ENCODE measurements around the gene IRF1.

The IRF1 gene

DNA sequence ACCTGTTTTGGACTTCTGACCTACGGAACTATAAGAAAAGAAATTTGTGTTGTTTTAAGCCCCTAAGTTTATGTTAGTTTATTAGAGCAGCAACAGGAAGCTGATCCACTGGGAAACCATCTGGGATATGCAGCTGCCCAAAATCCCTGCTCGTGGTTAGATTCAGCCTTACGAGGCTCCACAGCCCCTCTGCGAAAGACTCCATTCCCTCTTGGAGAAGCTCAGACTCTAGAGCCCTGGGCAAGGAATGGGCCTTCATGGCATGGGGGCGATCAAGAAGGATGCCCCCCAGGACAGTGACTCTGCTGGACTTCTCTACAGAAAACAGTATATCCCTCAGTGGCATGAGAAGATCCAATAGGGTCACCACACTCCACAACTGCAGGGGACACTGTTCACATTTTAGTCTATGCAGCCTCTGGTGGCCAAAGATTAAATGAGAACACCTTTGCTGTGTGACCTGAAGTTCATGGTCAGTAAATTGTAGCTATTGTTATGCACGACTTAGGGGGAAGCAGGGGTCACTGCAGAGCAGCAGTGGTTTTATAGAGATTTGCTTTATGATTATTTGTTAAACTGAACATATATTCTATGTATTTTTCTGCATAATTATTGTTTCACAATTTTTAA lies 21.1 kb downstream of the IRF1 start:
- H3K4me1 Mint-ChIP-seq = peaks cover 78% of the 10 kb centered on the region
- H3K27me3 Mint-ChIP-seq = no peaks in the 10 kb centered on the region
- H3K9me3 Mint-ChIP-seq = no peaks in the 10 kb centered on the region
- DNase-seq (no peak), ATAC-seq (no peak)
- H3K4me3 Mint-ChIP-seq = no peak overlapping the region
- H3K36me3 Mint-ChIP-seq (ENCODE audit: low read depth) = no peaks in the 10 kb centered on the region
- H3K27ac Mint-ChIP-seq = peak overlapping the region; percentile 54

- no peak for ATAC-seq
- peaks cover 82% of the 10 kb centered on the region for H3K4me1 Mint-ChIP-seq
- DNase-seq = no peak
- no peaks in the 10 kb centered on the region for H3K9me3 Mint-ChIP-seq
- no peaks in the 10 kb centered on the region for H3K36me3 Mint-ChIP-seq (ENCODE audit: low read depth)
- H3K27ac Mint-ChIP-seq = no peak overlapping the region
- no peaks in the 10 kb centered on the region for H3K27me3 Mint-ChIP-seq
- H3K4me3 Mint-ChIP-seq = no peak overlapping the region
Measured at GRCh38 chr5:132468656-132469379, 21.8 kb downstream of the IRF1 start.

GRCh38 chr5:132467287-132467984 lies 23.1 kb downstream of the IRF1 start:
- Mint-ChIP-seq H3K27ac (peak overlapping the region; percentile 77), H3K27me3 (no peaks in the 10 kb centered on the region), H3K4me3 (no peak overlapping the region), H3K9me3 (no peaks in the 10 kb centered on the region), H3K36me3 (ENCODE audit: low read depth) (no peaks in the 10 kb centered on the region), H3K4me1 (peaks cover 81% of the 10 kb centered on the region)
- ATAC-seq (no peak), DNase-seq (no peak)

GRCh38 chr5:132466433-132467286 lies 23.9 kb downstream of the IRF1 start:
- peaks cover 3% of the 10 kb centered on the region for H3K36me3 Mint-ChIP-seq (ENCODE audit: low read depth)
- DNase-seq (peak; percentile 69), ATAC-seq (peak; percentile 72)
- no peaks in the 10 kb centered on the region for H3K27me3 Mint-ChIP-seq
- H3K27ac Mint-ChIP-seq = peak overlapping the region; percentile 77
- H3K4me3 Mint-ChIP-seq = peak overlapping the region; percentile 58
- no peaks in the 10 kb centered on the region for H3K9me3 Mint-ChIP-seq
- peaks cover 79% of the 10 kb centered on the region for H3K4me1 Mint-ChIP-seq

DNA sequence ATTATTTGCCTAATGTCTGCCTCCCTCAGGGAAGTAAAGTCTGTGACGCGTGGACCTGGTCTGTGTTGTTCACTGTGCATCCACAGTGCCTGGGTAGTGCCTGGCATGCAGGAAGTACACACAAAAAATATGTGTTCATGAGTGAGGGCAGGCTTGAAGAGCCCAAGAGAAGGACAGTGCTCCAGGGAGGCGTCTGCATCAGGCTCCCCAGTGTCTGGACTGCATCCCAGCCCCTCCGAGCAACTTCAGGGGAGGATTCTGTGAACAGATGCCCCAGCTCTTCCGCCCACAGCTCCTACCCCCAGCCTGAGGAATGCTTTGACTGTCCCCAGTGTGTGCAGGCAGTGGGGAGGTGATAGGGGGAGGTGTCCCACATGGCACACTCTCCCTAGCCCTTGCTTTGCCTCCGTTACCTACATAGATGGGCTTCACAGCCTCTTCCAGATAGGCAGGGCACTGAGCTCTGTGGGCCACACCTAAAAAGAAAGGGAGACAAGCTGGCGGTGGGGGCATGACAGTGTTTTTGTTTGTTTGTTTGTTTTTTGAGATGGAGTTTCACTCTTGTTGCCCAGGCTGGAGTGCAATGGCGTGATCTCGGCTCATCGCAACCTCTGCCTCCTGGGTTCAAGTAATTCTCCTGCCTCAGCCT lies 25.4 kb downstream of the IRF1 start:
- DNase-seq (no peak), ATAC-seq (no peak)
- peak overlapping the region; percentile 77 for H3K27ac Mint-ChIP-seq
- no peaks in the 10 kb centered on the region for H3K27me3 Mint-ChIP-seq
- peak overlapping the region; percentile 61 for H3K4me3 Mint-ChIP-seq
- H3K9me3 Mint-ChIP-seq = no peaks in the 10 kb centered on the region
- H3K36me3 Mint-ChIP-seq (ENCODE audit: low read depth) = peaks cover 11% of the 10 kb centered on the region
- H3K4me1 Mint-ChIP-seq = peaks cover 77% of the 10 kb centered on the region

GRCh38 chr5:132464156-132464939 lies 26.2 kb downstream of the IRF1 start:
- Mint-ChIP-seq H3K36me3 (ENCODE audit: low read depth) (peaks cover 11% of the 10 kb centered on the region), H3K4me3 (peak overlapping the region; percentile 61)

GRCh38 chr5:132463811-132464155 lies 26.8 kb downstream of the IRF1 start:
- Mint-ChIP-seq H3K4me1 (peaks cover 83% of the 10 kb centered on the region), H3K4me3 (no peak overlapping the region), H3K9me3 (no peaks in the 10 kb centered on the region), H3K27me3 (no peaks in the 10 kb centered on the region), H3K27ac (peak overlapping the region; percentile 76), H3K36me3 (ENCODE audit: low read depth) (peaks cover 11% of the 10 kb centered on the region)
- DNase-seq (no peak), ATAC-seq (no peak)

More at GRCh38 chr5:132464156-132464939, 26.2 kb downstream of the IRF1 start:
- Mint-ChIP-seq H3K27ac (peak overlapping the region; percentile 76), H3K4me1 (peaks cover 81% of the 10 kb centered on the region), H3K27me3 (no peaks in the 10 kb centered on the region), H3K9me3 (no peaks in the 10 kb centered on the region)
- ATAC-seq (peak; percentile 59), DNase-seq (peak; percentile 55)

DNA sequence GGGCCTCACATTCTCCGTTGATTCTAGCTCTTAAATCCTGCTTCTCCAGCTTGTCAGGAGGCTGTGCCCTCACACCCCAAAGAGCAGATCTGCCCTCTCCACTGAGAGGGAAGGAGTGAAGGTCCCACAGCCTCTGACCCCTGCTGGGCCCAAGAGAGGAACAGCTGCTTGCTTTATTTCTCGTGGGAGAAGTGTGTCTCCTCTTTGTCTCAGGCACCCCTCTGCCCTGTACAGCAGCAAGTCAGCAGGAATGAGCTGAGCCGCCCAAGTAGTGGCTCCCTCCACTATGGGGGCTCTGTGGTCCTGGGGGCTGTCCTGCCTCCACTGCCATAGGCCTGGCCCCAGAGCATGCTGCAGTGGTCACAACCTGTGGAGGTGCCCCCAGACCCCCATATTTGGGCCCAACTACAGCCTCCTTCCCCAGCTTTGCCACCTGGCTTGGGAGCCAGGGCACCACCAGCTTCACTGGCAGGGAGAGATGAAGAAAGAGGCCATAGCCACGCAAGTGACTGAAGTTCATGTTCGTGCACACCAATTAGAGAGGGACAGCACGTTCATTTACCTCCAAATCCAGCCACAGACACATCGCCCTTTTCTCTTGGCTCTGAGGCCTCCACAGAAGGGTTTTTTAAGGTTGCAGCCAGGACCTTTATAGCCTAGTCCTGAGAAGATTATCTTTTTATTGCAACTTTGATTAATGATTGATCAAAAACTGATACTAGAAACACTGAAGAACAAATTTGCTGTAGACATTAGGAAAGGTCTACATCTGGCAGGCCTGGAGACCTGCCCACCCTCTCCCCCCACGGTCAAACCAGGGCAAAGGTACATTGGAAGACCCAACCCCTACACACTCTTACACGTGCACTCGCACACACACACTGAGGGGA lies 27.5 kb downstream of the IRF1 start:
- H3K9me3 Mint-ChIP-seq = no peaks in the 10 kb centered on the region
- no peak for ATAC-seq

GRCh38 chr5:132462333-132462732 lies 28.2 kb downstream of the IRF1 start:
- Mint-ChIP-seq H3K36me3 (ENCODE audit: low read depth) (peaks cover 11% of the 10 kb centered on the region), H3K4me3 (no peak overlapping the region)
- ATAC-seq = no peak

More for the DNA sequence above, 27.5 kb downstream of the IRF1 start:
- H3K4me1 Mint-ChIP-seq = peaks cover 86% of the 10 kb centered on the region
- no peaks in the 10 kb centered on the region for H3K27me3 Mint-ChIP-seq
- peaks cover 11% of the 10 kb centered on the region for H3K36me3 Mint-ChIP-seq (ENCODE audit: low read depth)
- no peak overlapping the region for H3K4me3 Mint-ChIP-seq
- peak overlapping the region; percentile 56 for H3K27ac Mint-ChIP-seq
- no peak for DNase-seq

GRCh38 chr5:132461569-132462070 lies 29.0 kb downstream of the IRF1 start:
- no peak for ATAC-seq
- Mint-ChIP-seq H3K36me3 (ENCODE audit: low read depth) (peaks cover 11% of the 10 kb centered on the region), H3K4me1 (peaks cover 87% of the 10 kb centered on the region), H3K4me3 (no peak overlapping the region), H3K27ac (no peak overlapping the region), H3K27me3 (no peaks in the 10 kb centered on the region), H3K9me3 (no peaks in the 10 kb centered on the region)
- DNase-seq = no peak

More at GRCh38 chr5:132462333-132462732, 28.2 kb downstream of the IRF1 start:
- Mint-ChIP-seq H3K27me3 (no peaks in the 10 kb centered on the region), H3K27ac (no peak overlapping the region), H3K4me1 (peaks cover 87% of the 10 kb centered on the region), H3K9me3 (no peaks in the 10 kb centered on the region)
- DNase-seq = no peak

- no peak for ATAC-seq
- DNase-seq = no peak
- Mint-ChIP-seq H3K9me3 (no peaks in the 10 kb centered on the region), H3K4me1 (peaks cover 87% of the 10 kb centered on the region), H3K36me3 (ENCODE audit: low read depth) (peaks cover 11% of the 10 kb centered on the region), H3K4me3 (no peak overlapping the region), H3K27me3 (no peaks in the 10 kb centered on the region), H3K27ac (peak overlapping the region; percentile 46)
Measured at GRCh38 chr5:132460846-132461568, 29.6 kb downstream of the IRF1 start.

Data from activated naive CD8-positive, alpha-beta T cell treated with anti-CD3 and anti-CD28 coated beads, Interleukin-2, amount 50 U/mL, for 24 hours (primary cell).